Ureter (tissue), 1 donor: ENCODE data around the gene EXOC4. TPM values are rescaled to one million over a fixed set of nuclear protein-coding genes. Genes with fewer than 3 reads are reported as not detected.

Experiments
- DNase-seq: peaks from one replicate; pipeline ENCODE4 v3.0.0-alpha.2; 2020; ENCODE audit warnings: low spot score
- total RNA-seq: library from RNA; stranded (reverse); gene quantifications from one replicate; pipeline ENCODE4 v1.2.4, GENCODE V29; 2023
- donor health status: DM: yes; HTN: yes; CAD: no.

Gene EXOC4
- total RNA-seq, 1 donor from 2014 or later, result 145 TPM

DNA sequence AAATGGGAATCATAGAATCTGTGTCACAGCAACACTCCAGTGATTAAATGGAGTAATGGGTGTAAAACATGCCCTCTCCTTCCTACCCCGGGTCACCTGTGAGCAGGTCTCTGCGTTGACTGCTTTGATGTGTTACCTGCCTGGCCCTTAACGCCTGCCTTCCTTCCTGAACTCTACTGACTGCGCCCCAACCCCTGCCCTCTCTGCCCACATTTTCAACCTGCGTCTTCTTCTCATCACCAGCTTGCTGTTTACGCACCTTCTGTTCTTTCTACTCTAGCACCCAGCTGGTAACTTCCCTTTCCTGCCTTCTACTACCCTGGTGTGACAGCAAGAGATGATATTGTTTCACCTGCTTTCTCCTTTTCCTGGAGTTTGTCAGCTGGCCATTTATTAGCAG is 571.3 kb downstream of the EXOC4 start:
- DNase-seq, result no peak

DNA sequence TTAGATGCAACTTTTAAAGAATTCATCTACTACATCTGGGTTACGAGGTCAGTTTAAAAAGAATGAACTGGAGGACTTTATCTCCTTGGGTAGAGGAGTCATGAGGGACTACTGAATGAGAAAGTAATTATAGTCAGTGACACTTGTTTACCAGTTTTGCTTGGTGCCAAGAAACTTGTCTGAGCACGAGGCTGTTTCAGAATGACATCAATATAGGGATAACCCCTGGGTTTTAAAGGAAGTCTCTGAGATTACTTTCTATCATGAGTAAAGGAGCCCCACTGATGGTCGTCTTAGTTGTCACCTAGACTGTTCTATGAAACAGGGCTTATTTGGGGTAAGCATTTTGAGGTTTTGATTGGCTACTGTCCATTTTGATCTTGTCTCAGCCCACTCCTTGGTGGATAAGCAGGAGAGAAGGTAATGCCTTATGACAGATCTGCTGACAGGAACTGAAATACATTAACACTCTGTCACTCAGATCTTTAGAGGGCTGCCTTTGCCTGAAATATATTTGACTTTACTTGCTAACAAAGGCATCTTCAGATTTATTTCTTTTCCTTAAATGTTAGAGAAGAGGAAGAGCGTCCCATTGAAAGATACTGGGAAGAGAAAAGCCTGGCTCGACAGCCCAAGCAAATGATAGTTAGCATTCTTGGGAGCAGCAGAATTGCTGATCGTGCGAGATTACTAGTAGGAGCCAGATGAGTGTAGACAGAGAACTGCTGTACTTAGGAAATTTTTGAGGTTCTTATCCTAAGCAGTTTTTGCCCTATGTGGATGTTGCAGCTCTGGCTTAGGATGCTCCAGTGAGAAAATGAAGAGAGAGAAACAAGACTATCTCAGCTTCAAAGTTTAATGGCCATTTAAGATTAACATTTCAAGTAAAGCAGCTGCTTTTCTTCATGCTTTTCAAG is 575.1 kb downstream of the EXOC4 start:
- DNase-seq, result no peak

DNA sequence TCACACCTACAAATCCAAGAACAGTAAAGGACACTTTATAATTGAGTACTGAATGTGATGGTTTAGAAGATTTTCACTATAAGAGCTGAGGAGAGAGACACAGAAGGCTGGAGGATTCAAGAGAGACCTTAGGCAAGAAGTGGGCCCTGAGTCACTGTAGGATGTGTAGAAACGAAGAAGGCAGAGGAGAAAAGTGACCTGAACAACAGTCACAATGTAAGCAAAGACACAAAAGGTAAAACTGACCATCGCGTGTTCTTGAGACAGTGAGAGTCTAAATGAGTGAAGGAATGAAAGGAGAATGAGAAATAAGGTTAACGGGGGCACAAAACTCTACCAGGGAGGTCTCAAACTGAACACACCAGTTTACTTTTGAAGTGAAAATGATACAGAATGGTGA is 576.0 kb downstream of the EXOC4 start:
- DNase-seq, result no peak

DNA sequence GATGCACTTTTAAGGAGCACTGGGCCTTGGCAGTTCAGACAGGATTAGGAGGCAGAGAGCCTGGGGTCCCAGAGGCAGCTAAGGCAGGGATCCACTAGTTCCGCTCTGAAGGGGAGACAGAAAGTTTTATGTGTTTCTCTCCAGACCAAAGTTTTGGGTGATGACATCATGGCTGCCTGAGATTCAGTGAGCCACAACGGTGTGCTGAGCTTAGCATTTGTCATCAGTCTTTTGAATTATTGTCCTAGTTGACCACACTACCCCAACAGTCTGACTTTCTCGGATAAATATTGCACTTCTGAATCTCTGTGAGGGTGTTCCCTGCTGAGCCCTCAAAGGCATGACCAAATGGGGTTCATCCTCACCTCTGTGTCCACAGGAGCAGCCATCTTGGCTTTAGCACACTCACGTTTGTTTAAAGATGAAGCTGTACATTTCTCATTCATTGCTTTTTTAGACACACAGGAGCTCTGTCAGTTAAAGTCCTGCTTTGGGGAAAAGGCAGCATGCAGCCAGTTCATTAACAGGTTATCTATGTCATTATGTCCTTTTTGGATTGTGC is 576.5 kb downstream of the EXOC4 start:
- no peak for DNase-seq

DNA sequence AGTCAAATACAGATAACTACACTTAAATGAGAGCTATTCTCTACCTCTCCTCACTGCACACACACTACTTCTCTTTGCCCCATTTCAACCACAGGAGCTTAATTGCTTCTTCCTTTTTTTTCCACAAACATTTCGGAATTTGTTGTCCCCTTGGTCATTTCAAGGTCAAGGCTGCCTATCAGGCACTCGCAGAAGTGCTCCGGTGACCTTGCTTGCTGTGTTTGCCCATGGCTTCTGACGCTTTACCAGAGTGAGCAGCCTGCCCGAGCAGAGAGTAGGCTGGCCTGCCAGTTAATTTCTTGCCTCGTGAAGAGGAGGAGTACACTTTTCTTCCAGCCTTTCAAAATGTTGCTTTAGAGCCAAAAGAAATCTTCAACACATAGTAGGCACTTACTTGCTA is 577.2 kb downstream of the EXOC4 start:
- DNase-seq, result no peak

DNA sequence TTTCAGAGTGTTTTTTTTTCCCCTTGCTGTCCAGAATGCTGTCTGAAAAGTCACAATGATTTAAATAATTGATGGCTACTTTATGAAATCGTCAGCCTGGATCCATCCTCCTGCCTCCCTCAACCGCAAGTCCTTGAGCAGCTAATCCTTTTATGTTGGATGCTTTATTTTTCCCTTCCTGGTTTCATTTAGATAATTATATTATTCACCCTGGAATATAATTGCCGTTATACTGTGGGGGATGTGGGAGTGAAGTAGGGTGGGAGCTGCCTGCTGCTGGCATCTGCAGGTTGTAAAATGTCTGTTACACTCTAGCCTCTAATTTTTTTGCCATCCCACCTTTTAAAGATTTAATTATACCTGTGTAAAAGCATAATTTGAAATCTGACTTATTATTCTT is 583.8 kb downstream of the EXOC4 start:
- no peak for DNase-seq

DNA sequence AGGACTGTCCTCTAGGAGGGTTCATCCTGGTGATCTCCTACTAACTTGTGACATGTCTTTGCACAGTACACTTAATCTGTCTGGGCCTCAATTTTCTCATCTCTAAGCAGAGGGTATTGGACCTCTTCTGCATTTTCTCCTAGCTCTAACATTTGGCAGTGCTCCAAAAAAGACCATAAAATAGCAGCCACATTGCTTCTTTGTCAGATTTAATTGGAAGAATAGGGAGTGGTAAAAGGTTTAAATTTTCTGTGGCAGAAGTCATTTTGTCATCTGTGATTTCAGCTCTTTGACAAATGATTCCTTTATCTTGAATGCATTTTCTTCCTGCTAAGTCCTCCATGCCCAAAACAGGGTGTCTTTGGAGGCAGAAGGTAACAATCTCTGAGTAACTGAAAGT is 584.3 kb downstream of the EXOC4 start:
- no peak for DNase-seq

DNA sequence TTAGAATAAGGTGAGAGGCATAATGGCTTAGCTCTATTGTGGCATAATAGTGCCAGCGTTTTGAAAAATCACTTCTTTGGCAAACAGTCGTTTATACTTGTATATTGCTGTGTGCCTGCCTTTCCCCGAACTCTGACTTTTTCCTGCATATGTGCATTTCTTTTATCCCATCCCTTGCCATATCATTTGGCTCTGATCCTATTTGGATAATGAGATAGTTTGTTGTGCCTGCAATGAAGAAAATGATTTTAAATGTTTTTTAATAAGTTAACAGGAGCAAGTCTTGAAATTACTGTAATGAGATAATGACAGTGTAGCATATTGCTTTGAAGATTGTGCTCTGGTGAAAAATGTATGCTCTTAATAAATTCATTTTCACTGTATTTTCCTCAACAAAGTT is 586.2 kb downstream of the EXOC4 start:
- no peak for DNase-seq

DNA sequence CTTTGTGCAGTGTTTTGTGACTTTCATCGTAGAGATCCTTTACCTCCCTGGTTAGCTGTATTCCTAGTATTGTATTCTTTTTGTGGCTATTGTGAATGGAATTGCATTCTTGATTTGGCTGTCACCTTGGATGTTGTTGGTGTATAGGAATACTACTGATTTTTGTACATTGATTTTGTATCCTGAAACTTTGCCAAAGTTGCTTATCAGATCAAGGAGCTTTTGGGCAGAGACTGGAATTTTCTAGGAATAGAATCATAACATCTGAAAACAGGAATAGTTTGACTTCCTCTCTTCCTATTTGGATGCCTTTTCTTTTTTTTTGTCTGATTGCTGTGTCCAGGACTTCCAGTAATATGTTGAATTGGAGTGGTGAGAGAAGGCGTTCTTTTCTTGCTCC is 590.5 kb downstream of the EXOC4 start:
- DNase-seq, result no peak

DNA sequence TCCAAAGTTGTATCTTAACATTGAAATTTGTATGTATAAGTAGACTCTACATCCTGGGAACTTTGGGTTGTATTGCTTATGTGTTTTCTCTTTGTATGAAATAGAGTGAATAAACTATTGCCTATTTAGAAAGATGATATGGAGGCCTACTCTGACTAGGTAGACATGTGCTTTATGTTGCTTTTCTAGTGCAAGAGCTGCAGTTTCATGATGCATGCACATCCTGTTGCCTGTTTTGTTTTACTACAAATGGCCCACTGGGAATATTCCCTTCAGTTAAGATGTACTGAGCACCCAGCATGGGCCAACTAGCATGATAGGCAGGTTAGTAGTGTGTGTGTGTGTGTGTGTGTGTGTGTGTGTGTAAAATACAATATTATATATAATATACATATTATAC is 592.1 kb downstream of the EXOC4 start:
- DNase-seq, result no peak

DNA sequence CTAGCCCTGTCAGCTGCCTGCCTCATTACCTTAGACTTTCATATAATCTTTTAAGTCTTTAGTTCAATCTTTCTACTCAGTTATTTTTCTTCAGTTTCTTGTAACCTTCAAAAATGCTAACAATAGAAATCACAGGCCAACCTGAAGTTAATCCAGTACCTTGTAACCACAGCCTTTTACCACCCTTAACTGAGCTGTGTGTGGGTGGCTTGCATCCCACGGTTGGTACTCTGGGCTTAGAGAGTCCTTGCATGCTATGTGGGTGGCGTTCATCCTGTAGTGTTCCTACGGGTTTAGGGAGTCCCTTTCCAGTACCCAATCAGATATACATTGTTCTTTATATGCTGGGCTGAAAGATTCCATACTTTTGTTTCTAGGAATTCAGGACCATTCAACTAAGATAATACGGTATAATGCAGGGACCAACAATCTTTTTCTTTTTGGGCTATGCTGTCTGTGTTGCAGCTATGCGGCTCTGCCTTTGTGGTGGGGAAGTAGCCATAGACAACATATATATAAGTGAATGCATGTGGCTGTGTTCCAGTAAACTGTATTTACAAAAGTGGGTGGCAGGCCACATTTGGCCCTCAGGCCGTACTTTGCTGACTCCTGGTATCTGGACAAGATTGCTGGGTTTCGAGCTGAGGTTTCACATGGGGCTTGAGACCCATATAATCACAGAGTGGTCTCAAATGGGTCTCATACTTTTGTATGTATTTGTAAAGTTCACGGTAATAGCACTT is 593.5 kb downstream of the EXOC4 start:
- DNase-seq, result no peak

DNA sequence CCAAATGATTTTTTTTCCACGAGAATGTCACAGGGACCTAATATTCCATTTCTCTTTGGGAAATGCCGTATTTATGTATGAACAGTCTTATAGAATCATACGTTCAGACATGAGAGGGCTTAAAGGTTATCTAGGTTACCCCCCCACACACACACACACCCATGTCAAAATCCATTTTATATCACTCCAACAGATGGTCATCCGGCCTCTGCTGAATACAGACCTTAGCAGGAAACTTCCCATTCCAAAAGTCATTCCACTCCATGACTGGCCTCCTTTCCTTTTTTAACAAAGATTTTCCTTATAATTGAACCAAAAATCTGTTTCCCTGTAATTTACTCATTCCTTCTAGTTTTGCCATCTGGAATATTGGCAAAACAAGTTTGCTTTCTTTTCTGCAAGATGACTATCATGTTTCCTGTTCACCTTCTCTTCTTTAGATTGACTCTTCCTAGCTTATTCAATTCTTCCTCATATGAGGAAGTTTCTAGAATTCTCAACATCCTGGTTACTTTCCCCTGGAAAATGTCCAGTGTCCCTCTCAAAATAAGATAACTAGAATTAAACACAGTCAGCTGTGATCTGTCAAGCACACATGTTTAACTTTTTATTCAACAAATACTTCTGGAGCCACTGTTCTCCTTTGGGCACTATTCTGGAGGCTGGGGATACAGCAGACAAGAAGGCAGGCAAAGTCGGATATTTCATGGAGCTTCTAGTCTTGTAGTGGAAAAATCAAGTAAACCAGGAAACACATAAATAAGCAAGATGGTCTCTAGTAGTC is 597.8 kb downstream of the EXOC4 start:
- DNase-seq, result no peak

DNA sequence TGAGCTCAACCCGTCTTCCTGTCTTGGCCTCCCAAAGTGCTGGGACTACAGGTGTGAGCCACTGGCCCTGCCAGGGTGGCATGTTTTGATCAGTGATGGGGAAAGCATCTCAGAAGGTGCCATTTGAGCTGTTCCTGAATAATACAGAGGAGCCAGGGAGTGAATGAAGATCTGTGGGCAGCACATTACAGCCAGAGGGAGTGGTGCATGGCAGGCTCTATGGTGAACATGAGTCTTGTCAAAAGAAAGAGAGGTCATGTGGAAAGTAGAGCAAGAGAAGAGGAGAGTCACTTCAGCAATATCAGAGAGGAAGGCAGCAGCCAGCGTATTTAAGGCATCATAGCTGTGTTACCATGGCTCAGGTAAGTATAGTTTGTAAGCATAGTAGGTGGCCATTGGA is 598.5 kb downstream of the EXOC4 start:
- DNase-seq, result no peak

DNA sequence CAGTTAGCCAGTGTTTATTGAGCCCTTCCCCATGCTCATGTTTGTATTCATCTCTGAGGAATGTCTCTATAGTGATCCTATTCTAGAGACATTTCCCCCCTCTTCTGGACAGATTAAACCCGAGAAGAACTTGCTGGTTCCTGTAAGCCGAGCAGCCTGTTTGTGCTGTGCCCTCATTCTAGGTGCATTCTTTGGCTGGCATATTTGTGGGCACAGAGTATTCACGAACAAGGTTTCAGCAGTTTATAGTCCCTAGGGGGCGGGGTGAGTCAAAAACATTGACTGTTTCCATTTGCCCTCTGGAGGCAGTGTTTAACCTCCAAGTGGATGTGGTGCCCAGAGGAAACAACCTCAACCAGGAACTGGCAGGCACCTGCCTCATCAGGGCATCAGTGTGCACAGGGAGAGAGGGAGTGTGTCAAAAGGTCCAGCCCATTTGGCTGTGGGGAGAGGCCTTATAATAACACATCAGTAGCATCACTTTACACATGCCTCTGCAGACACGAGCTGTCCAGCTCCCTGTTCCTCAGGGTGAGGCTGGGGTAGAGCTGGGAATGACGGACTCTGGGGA is 600.9 kb downstream of the EXOC4 start:
- peak; percentile 48 for DNase-seq

DNA sequence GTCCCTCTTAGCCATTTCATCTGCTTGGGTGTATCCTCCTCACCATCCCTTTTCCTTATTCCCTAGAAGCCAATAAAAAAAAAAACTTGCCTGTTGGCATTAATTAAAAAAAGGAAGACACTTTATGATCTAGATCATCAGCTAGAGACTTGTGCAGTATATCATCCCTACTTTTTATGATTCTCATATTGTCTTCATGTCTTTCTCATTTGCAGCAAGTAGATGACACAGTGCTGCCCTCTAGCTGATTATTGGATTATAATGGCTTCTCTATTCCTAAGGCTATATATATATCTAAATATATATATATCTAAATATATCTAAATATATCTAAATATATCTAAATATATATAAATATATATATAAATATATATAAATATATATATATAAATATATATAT is 601.9 kb downstream of the EXOC4 start:
- no peak for DNase-seq

DNA sequence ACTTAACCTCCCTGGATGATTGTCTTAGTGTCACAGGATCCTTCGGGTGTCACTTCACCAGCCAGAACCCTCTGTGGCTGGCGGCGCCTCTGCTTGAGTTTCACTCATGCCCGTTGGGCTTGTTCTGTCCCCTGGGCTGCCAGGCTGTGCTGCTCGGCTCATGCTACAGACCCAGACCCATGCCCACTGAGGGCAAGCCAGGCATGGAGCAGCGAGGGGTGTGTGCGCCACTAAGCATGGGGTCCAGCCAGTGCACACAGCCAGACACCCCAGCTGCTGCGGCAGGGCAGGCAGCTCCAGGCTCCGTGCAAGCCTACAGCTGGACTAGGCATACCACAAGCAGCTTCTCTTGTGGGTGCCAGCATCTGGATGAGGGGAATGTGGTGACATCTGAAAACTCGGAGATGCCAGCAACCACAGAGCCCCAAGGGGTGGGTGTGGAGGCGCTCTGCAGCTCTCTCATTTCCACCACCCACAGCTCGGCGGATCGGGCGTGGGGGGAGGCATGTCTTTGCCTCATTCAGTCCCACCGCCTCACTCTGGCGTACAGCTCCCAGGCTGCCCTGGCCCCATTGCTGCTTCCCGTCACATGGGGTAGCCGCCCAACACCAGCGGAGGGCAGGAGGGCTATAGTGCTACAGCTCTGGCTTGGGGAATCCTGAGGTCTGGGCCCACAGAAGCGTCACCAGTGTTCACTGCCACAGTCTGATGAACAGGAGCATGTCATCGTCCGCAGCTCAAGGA is 604.7 kb downstream of the EXOC4 start:
- no peak for DNase-seq

DNA sequence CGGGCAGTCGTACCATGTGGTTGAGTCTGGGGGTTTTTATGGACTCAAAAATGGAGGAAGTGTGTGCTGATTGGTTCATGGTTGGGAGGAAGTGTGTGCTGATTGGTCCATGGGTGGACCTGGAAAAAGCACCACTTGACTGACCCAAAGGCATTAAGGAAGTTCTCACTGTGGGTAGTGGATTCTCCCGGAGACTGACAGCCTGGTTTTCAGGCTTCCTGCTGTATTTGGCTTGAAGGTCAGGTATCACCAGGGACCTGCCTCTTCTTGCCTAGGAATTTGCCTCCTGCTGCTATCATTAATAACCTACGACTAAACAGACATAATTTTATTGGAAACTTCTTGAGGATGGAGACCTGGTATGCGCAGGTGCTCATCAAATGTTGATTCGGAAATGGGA is 605.4 kb downstream of the EXOC4 start:
- DNase-seq, result no peak

DNA sequence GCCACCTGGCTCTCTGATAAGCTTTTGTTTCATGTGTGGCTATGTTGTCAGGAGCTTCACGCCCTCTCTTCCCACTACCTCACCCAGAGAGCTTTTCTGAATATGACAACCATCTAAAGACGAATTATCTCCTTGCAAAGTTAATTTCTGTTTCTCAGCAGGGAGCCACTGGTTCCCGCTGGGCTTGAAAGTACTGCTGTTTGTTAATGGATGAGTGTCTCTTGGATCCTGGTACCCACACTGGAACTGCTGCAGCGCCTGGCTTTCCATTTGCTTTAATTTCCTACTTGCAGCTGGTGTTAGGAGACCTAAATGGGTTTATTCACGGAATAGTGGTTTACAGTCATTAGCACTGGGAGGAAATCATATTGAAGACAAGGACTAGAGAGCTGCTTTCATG is 606.4 kb downstream of the EXOC4 start:
- DNase-seq, result no peak

DNA sequence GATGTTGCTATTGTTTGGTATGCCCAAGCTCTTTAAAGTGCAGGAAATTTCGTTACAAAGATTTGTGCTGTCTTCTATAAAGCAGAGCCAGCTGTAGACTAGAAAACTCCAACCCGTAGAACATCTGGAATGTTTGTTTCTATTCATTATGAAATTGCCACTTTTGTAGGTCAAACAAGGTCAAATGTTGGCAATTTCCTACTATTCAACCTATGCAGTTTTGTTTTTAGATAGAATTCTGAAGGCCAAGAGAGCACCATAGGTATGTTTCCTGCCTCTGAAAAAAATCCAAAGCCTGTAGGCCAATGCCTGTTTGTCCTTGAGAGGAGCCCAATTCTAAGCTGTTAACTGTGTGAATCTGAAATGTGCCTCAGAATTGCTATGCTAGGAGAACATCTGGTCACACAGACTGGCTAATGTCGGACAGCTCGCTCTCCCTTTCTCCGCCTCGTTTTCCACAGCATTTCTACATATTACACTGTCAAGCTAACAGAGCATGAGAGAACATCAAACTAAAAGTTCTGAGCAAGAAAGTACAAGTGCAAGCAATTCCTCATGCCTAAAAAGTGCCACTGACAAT is 607.1 kb downstream of the EXOC4 start:
- no peak for DNase-seq

DNA sequence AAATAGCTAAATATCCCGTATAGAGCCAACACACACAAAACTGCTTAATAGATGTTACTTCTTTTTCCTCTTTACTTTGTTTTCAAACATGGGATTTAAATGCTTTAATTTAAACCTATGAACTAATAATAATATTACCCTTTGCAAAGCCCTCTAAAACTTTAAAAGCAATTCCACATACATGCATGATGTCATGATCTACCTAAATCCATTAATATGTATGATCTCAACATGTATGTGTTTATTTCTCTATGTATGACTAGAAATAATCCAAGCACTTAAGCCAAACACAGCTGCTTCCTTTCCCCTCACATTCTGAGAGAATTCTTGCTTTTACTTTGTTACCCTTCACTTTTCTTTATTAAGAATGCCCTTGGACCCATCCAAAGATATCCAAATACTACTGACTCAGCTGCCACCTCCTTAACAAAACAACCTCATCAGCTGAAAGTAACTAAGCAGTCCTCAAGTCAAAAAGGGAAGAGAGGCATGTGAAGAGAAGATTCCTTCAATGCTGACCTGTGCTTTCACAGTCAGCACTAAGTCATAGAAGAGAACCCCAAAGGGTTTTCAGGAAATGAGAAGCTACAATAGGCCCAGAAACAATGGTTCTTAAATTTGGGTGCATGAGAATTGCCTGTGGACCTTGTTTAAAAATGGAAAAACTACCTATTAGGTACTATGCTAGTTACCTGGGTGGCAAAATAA is 607.9 kb downstream of the EXOC4 start:
- no peak for DNase-seq
